ENCODE measurements around the gene MYL7.

The MYL7 gene

GRCh38 chr7:44107116-44107960 is 33.8 kb downstream of the MYL7 start:
- Histone ChIP-seq H3K4me3 (ENCODE audit: low read depth, low read length) (no peak overlapping the region), H3K9me3 (no peaks in the 10 kb centered on the region), H3K27me3 (no peaks in the 10 kb centered on the region; the same call in 1 of the 2 replicates), H3K4me1 (no peaks in the 10 kb centered on the region), H3K36me3 (no peaks in the 10 kb centered on the region)
- no peak for DNase-seq
- TF ChIP-seq CTCF (IDR thresholded peaks at IDR 0.05; ENCODE audit: low read depth, low read length): no peak

GRCh38 chr7:44106311-44107065 is 34.6 kb downstream of the MYL7 start:
- no peaks in the 10 kb centered on the region for H3K36me3 ChIP-seq
- H3K4me1 ChIP-seq: no peaks in the 10 kb centered on the region
- no peak overlapping the region for H3K4me3 ChIP-seq (ENCODE audit: low read depth, low read length)
- no peaks in the 10 kb centered on the region; the same call in 1 of the 2 replicates for H3K27me3 ChIP-seq
- H3K9me3 ChIP-seq: no peaks in the 10 kb centered on the region
- no peak for TF ChIP-seq CTCF (IDR thresholded peaks at IDR 0.05; ENCODE audit: low read depth, low read length)
- no peak for DNase-seq

- no peaks in the 10 kb centered on the region for H3K36me3 ChIP-seq
- H3K27me3 ChIP-seq: no peaks in the 10 kb centered on the region; the same call in 1 of the 2 replicates
- DNase-seq: no peak
- peaks cover 3% of the 10 kb centered on the region for H3K4me1 ChIP-seq
- H3K4me3 ChIP-seq (ENCODE audit: low read depth, low read length): no peak overlapping the region
- no peak for TF ChIP-seq CTCF (IDR thresholded peaks at IDR 0.05; ENCODE audit: low read depth, low read length)
- H3K9me3 ChIP-seq: no peaks in the 10 kb centered on the region
Observed at GRCh38 chr7:44105832-44106231, 35.3 kb downstream of the MYL7 start.

- no peak for TF ChIP-seq CTCF (IDR thresholded peaks at IDR 0.05; ENCODE audit: low read depth, low read length)
- no peak for DNase-seq
- Histone ChIP-seq H3K27me3 (no peaks in the 10 kb centered on the region; the same call in 1 of the 2 replicates), H3K36me3 (no peaks in the 10 kb centered on the region), H3K9me3 (no peaks in the 10 kb centered on the region), H3K4me3 (ENCODE audit: low read depth, low read length) (peak overlapping the region; percentile 51), H3K4me1 (peaks cover 6% of the 10 kb centered on the region)
Observed at GRCh38 chr7:44104860-44105771, 36.0 kb downstream of the MYL7 start.

GRCh38 chr7:44103923-44104859 is 36.9 kb downstream of the MYL7 start, which contains the start of gene AEBP1:
Gene AEBP1, plus strand, starts transcription at chr7:44104345. Its CDS starts 321 bp downstream, at chr7:44104666.
- Histone ChIP-seq H3K36me3 (no peaks in the 10 kb centered on the region), H3K27me3 (no peaks in the 10 kb centered on the region; the same call in 1 of the 2 replicates), H3K9me3 (no peaks in the 10 kb centered on the region), H3K4me3 (ENCODE audit: low read depth, low read length) (peak within 1 kb of the TSS; percentile 51), H3K4me1 (peaks cover 6% of the 10 kb centered on the region)
- TF ChIP-seq CTCF (IDR thresholded peaks at IDR 0.05; ENCODE audit: low read depth, low read length): no peak
- DNase-seq: peak; percentile 43
